Brain microvascular endothelial cell (primary cell): ENCODE data around the gene TNFAIP2.

Source experiments
- DNase-seq: peaks from one replicate; pipeline ENCODE4 v3.0.0-alpha.2; 2020
- H3K27ac ChIP-seq: fragments of 250-450 bp; sonication (Bioruptor Pico); 2 replicates; pipeline ENCODE4 v1.5.1; 2020; ENCODE audit warnings: mild to moderate bottlenecking, moderate library complexity
- H3K27me3 ChIP-seq: fragments of 250-450 bp; sonication (Bioruptor Pico); replicated peaks from 2 replicates; pipeline ENCODE4 v1.5.1; 2020; ENCODE audit warnings: mild to moderate bottlenecking
- H3K36me3 ChIP-seq: fragments of 250-450 bp; sonication (Bioruptor Pico); replicated peaks from 2 replicates; pipeline ENCODE4 v1.5.1; 2020; ENCODE audit warnings: mild to moderate bottlenecking
- H3K4me3 ChIP-seq: 2 replicates; pipeline ENCODE4 v1.5.1; 2011; ENCODE audit warnings: low read depth, mild to moderate bottlenecking, control low read depth, low read length, moderate library complexity
- CTCF ChIP-seq: IDR thresholded peaks from 2 replicates; pipeline ENCODE4 v1.5.1; 2011; ENCODE audit warnings: low read depth, mild to moderate bottlenecking, moderate library complexity, low read length, control low read depth, inconsistent platforms; ENCODE audit errors: missing control alignments
- in situ Hi-C: cut with HindIII; loops from 2 replicates; pipeline ENCODE4 v1.10.0; 2017; ENCODE audit warnings: low sequenced_read_pairs, low pct_ligation_motif_present

TNFAIP2 gene

GRCh38 chr14:103179094-103179493, 55.8 kb downstream of the TNFAIP2 start:
- no peaks in the 10 kb centered on the region for H3K27me3 ChIP-seq
- no peak for TF ChIP-seq CTCF
- H3K4me3 ChIP-seq = no peak overlapping the region
- no peak for DNase-seq
- no peaks in the 10 kb centered on the region for H3K36me3 ChIP-seq
- in situ Hi-C loops = no loop called here
- H3K27ac ChIP-seq = no peak overlapping the region

- Histone ChIP-seq H3K27me3 (no peaks in the 10 kb centered on the region), H3K27ac (no peak overlapping the region), H3K36me3 (no peaks in the 10 kb centered on the region), H3K4me3 (no peak overlapping the region)
- DNase-seq = no peak
- no peak for TF ChIP-seq CTCF
- in situ Hi-C loops = no loop called here
Observed at GRCh38 chr14:103180331-103180730, 57.1 kb downstream of the TNFAIP2 start.

GRCh38 chr14:103184046-103184445, 60.8 kb downstream of the TNFAIP2 start:
- DNase-seq = no peak
- Histone ChIP-seq H3K4me3 (no peak overlapping the region), H3K27me3 (peaks cover 24% of the 10 kb centered on the region), H3K36me3 (no peaks in the 10 kb centered on the region), H3K27ac (no peak overlapping the region)
- in situ Hi-C loops = no loop called here
- no peak for TF ChIP-seq CTCF

GRCh38 chr14:103185051-103186029, 62.1 kb downstream of the TNFAIP2 start:
- Histone ChIP-seq H3K4me3 (no peak overlapping the region), H3K27ac (no peak overlapping the region), H3K27me3 (peaks cover 33% of the 10 kb centered on the region), H3K36me3 (no peaks in the 10 kb centered on the region)
- in situ Hi-C loops = no loop called here
- no peak for DNase-seq
- peak; percentile 57 for TF ChIP-seq CTCF

GRCh38 chr14:103186241-103186822, 63.1 kb downstream of the TNFAIP2 start:
- DNase-seq = no peak
- Histone ChIP-seq H3K27me3 (peaks cover 33% of the 10 kb centered on the region), H3K36me3 (no peaks in the 10 kb centered on the region), H3K4me3 (no peak overlapping the region), H3K27ac (no peak overlapping the region)
- TF ChIP-seq CTCF = no peak
- in situ Hi-C loops = no loop called here
